HG03066 (cell line): ENCODE measurements around the gene ZBTB16.

Experiments
- ATAC-seq: cut with Tn5 transposase; IDR thresholded peaks from one replicate; pipeline ENCODE4 v1.9.1; 2021; ENCODE audit warnings: low read depth; ENCODE audit not compliant: unreplicated experiment

Gene ZBTB16

DNA sequence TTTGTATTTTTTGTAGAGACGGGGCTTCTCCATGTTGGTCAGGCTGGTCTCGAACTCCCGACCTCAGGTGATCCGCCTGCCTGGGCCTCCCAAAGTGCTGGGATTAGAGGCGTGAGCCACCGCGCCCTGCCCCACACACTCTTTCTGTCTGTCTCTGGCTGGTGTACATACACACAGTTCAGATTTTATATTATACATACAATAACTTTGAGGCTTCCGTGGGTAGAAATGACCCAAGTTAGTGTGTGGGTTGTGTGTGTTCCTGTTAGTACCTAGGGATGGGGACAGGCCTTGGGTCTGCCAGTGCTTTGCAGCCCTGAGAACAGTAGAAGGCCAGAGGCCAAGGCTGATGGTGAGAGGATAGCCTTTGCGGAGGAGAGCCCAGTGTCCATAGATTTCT, 2.8 kb downstream of the ZBTB16 start:
- ATAC-seq, result no peak

DNA sequence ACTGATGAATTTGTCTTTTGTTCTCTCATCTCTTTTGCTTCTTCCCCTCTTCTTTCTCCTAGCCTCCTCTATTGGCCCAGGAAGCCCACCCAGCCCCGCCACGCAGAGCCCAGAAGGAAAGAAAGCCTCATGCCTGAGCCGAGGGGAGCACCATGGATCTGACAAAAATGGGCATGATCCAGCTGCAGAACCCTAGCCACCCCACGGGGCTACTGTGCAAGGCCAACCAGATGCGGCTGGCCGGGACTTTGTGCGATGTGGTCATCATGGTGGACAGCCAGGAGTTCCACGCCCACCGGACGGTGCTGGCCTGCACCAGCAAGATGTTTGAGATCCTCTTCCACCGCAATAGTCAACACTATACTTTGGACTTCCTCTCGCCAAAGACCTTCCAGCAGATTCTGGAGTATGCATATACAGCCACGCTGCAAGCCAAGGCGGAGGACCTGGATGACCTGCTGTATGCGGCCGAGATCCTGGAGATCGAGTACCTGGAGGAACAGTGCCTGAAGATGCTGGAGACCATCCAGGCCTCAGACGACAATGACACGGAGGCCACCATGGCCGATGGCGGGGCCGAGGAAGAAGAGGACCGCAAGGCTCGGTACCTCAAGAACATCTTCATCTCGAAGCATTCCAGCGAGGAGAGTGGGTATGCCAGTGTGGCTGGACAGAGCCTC, 3.8 kb downstream of the ZBTB16 start:
- no peak for ATAC-seq

DNA sequence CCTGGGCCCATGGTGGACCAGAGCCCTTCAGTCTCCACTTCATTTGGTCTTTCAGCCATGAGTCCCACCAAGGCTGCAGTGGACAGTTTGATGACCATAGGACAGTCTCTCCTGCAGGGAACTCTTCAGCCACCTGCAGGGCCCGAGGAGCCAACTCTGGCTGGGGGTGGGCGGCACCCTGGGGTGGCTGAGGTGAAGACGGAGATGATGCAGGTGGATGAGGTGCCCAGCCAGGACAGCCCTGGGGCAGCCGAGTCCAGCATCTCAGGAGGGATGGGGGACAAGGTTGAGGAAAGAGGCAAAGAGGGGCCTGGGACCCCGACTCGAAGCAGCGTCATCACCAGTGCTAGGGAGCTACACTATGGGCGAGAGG, 4.3 kb downstream of the ZBTB16 start:
- ATAC-seq, result no peak

GRCh38 chr11:114064216-114064615, 4.7 kb downstream of the ZBTB16 start:
- no peak for ATAC-seq

- no peak for ATAC-seq
Measured at GRCh38 chr11:114065094-114065493, 5.6 kb downstream of the ZBTB16 start.

DNA sequence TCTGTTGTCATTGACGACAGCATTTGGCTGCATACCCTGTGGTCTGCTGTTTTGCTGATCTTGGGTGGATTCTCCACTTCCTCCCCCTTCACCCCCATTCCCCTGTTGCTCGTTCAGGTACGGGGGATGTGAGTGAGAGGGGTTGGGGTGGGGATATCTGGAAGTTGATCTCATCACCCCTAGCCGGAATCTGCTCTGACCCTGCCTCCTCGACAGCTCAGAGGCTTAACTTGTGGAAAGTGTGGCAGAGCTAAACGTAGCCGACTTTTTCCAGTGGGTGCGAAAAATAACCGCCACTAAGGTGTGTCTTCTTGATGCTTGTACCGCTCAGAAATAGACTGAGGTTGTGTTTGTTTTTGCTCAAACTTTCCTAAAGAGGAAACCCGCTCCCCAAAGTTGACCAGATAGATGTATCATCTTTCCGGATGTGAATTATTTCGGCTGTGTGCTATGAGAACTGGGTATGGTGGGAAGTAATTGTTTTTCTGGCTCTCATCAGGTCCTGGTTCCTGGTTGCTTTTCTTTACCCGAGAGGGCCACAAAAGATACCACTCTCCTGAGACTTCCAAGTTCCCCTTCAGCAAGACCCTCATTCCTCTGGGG, 6.6 kb downstream of the ZBTB16 start:
- ATAC-seq, result no peak

- no peak for ATAC-seq
Measured at GRCh38 chr11:114068327-114068726, 8.8 kb downstream of the ZBTB16 start.

DNA sequence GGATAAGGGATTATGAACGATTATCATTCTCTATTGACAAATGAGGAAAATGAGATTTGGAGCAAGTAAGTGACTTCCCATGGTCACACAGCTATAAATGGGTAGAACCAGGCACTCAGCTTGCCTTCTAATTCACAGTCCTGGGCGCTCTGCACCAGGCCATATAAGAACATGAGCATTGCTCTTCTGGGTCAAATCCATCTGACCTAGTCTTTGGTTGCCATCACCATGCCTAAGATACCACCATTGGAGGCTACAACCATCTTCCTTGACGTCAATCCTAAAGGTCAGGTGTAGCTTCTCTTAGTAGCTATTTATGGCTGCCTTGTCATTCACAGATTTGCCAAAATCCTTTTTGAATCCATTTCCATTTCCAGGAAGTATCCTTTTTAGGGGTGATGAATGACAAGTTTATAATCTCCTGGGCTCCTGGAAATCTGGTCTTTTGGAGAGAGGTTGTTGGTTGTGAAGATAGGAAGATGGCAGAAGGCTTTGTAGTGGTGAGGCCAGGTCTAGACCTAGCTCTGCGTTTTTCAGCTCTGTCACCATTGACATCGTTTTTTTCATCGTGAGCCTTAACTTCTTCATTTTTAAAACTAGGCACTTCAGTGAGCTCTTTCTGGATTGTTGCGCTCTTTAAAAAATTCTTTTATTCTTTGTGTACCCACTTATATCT, 11.1 kb downstream of the ZBTB16 start:
- no peak for ATAC-seq

DNA sequence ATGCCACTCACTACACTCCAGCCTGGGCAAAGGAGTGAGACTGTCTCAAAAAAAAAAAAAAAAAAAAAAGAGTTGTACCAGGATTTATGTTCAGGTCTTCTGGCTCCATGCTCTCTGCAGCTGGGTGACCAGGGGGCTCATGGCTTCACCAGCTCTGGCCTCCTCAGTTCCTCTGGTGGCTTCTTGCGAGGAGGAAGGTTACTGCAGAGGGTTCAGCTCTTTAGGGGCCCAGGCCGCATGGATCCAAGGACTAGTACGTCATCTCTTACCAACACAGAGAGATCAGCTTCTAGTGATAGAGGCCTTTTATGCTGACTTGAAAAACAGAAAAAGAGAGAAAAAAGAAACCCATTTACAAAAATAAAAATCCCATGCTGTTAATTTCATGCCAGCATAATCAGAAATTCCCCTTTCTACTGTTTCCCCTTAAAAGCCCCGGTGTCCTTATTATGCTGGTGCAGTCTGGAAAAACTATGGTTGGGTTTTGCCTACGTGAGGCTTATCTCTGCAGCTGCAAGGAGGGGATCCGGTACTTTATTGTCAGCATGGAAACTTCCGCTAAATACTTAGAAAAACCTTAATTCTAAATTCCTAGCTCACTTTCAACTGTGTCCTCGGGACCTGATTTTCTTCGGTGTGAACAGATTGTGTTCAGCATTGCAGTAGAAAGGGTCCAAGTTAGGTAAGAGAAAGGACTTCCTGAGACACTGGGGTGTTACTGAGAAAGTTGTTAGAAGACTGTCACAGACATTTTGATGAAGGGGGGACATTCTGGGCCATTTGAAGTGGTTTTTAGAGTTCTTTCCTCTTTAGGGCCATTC, 13.7 kb downstream of the ZBTB16 start:
- ATAC-seq, result no peak

- ATAC-seq, result no peak
Measured at GRCh38 chr11:114073828-114074381, 14.4 kb downstream of the ZBTB16 start.

- ATAC-seq, result no peak
Measured at GRCh38 chr11:114074546-114075343, 15.2 kb downstream of the ZBTB16 start.

DNA sequence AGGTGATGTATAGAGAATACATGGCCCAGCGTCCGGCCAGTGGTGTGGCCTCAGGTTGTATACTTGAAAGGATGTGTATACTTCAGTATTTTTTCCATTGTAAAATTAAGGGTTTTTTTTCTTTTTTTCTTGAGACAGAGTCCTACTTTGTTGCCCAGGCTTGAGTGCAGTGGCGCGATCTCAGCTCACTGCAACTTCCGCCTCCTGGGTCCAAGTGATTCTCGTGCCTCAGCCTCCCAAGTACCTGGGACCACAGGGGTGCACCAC, 15.8 kb downstream of the ZBTB16 start:
- no peak for ATAC-seq

DNA sequence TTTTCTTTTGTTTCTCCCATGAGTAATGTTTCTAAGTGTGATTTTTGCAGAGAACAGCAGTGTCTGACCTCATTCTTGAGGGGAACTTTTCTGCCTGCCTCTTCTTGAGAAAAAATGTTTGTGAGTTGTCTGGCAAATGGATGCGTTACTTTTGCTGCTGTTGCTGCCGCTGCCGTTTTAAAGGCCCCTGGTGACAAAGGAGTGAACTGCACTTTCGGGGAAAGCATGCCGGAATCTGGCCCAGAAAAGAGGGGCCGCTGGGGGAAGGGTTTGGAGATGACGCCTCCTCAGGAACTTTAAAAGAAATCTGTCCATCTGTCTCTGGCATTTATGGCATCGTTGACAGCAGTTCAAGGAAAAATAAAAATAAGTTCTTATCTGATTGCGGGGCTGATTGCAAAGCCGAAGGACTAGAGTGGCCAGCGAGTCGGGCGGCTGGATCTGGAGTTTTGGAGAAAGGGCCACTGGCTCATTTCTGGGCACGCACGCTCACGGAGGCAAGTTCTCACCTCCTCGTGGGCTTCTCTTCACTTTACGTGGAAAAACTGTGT, 16.5 kb downstream of the ZBTB16 start:
- ATAC-seq, result no peak

- ATAC-seq, result no peak
Measured at GRCh38 chr11:114076921-114077331, 17.4 kb downstream of the ZBTB16 start.

GRCh38 chr11:114077482-114078305, 18.2 kb downstream of the ZBTB16 start:
- no peak for ATAC-seq

GRCh38 chr11:114078423-114078822, 18.9 kb downstream of the ZBTB16 start:
- ATAC-seq, result no peak

GRCh38 chr11:114079511-114080065, 20.1 kb downstream of the ZBTB16 start:
- ATAC-seq, result no peak

GRCh38 chr11:114080219-114080618, 20.7 kb downstream of the ZBTB16 start:
- no peak for ATAC-seq

GRCh38 chr11:114080769-114081168, 21.3 kb downstream of the ZBTB16 start:
- no peak for ATAC-seq
